HG02981 (cell line): ENCODE measurements around the gene ABI3.
"Not testable (repeated sequence)": the region's sequence is repeated elsewhere in the genome, so short reads cannot be mapped to it uniquely, and the experiment has no call there.

ENCODE experiments used
- ATAC-seq: cut with Tn5 transposase; IDR thresholded peaks from one replicate; pipeline ENCODE4 v1.9.1; 2021; ENCODE audit warnings: mild to moderate bottlenecking, moderate library complexity; ENCODE audit not compliant: unreplicated experiment

ABI3 gene, protein sequence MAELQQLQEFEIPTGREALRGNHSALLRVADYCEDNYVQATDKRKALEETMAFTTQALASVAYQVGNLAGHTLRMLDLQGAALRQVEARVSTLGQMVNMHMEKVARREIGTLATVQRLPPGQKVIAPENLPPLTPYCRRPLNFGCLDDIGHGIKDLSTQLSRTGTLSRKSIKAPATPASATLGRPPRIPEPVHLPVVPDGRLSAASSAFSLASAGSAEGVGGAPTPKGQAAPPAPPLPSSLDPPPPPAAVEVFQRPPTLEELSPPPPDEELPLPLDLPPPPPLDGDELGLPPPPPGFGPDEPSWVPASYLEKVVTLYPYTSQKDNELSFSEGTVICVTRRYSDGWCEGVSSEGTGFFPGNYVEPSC

GRCh38 chr17:49210158-49211029, at the start of gene ABI3, which contains the start of gene GNGT2:
Gene ABI3 (plus strand): TSS chr17:49210707. CDS start chr17:49210725, 18 bp downstream.
Gene GNGT2 (minus strand): TSS chr17:49210574. CDS start chr17:49207422, 3,152 bp downstream.
- peak; percentile 85 for ATAC-seq

DNA sequence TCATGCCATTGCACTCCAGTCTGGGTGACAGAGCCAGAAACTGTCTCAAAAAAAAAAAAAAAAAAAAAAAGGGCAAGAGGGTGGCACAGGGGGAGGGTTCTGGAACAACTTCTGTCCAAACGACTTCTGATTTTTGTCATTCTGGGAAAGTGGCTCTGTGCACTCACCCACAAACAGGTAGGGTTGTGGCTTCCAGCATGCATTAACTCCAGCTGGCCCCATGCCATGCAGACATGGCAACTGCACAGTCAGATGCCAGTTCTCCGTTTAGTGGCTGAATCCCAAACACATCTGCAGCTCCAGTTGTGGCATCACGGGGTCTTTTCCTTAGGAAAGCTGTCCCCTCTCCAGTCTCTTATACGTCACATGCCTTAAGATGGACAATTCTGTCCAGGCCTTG, 47.6 kb upstream of the ABI3 start:
- no peak for ATAC-seq

GRCh38 chr17:49165143-49165542, 45.4 kb upstream of the ABI3 start:
- ATAC-seq = no peak

DNA sequence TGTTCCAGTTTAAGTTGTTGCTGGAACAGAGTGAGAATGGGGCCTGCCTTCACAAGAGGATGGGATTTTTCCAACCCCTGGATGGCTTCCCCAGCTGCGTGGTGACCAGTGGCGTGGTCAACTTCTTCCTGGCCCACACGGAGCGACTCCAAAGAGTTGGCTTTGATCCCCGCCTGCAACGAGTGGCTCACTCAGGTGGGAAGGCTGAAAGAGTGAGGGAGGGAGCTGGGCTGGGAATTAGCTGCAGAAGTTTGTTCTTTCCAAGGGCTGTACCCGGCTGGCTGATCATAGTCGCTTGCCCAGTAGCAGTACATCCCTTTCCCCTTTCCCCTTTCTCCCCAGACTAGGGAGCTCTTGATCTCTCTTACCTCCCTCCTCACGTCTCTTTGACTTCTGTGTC, 41.8 kb upstream of the ABI3 start:
- ATAC-seq = no peak

- ATAC-seq = no peak
These were observed 40.3 kb upstream of the ABI3 start for GRCh38 chr17:49170216-49170615.

GRCh38 chr17:49170711-49171110, 39.8 kb upstream of the ABI3 start:
- ATAC-seq = not testable (repeated sequence)

DNA sequence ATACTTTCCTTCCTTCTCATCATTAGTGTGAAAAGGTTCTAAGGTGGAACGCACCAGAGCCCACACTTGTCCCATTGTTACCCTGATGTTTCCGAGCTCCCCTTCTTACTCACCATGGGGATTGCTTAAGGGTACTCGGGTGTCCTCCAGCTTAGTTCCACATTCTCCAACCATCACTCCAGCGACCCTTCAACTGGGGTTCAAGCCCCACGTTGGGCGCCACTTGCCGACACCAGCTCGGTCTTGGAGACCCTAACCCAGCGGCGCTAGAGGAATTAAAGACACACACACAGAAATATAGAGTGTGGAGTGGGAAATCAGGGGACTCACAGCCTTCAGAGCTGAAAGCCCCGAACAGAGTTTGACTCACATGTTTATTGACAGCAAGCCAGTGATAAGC, 34.5 kb upstream of the ABI3 start:
- ATAC-seq = not testable (repeated sequence)

GRCh38 chr17:49180303-49180702, 30.2 kb upstream of the ABI3 start:
- no peak for ATAC-seq

GRCh38 chr17:49180998-49181635, 29.4 kb upstream of the ABI3 start:
- no peak for ATAC-seq

GRCh38 chr17:49183341-49183740, 27.2 kb upstream of the ABI3 start:
- ATAC-seq = no peak

DNA sequence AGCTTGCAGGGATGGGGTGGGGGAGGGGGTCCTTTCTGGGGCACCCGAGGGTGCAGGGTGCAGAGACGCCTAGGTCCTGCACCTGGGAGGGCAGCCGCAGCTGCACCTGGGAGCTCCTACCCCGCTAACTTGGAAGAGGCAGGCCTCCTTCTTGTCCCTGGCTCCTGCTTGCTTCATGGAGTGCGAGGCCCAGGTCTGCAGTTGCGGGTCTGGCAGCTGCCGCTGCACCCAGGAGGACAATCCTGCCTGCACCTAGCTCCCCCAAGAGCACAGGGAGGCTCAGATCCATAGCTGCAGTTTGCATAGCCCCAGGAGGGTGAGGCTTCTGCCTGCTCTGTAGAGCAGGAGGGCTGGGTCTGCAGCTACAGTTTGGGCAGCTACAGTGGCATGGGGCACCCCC, 26.7 kb upstream of the ABI3 start:
- ATAC-seq = no peak

GRCh38 chr17:49184522-49184921, 26.0 kb upstream of the ABI3 start:
- not testable (repeated sequence) for ATAC-seq

DNA sequence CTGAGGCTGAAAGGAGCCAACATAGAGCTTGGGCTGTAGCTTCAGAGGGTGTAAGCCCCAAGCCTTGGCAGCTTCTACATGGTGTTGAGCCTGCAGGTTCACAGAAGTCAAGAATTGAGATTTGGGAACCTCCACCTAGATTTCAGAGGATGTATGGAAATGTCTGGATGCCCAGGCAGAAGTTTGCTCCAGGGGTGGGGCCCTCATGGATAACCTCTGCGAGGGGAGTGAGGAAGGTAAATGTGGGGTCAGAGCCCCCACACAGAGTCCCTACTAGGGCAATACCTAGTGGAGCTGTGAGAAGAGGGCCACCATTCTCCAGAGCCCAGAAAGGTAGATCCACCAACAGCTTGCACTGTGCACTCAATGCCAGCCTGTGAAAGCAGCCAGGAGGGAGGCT, 25.1 kb upstream of the ABI3 start:
- ATAC-seq = not testable (repeated sequence)

DNA sequence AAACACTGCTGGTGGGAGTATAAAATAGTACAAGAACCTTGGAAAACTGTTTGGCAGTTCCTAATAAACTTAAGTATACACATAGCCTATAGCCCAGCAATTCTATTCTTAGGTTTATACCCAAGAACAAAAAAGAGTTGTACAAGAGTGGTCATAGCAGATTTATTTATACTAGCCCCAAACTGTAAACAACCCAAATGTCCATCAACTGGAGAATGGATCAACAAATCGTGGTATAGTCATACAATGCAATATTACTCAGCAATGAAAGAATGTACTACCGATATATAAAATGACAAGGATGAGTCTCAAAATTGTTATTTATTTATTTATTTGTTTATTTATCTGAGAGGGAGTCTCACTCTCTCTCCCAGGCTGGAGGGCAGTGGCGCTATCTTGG, 23.2 kb upstream of the ABI3 start:
- ATAC-seq = no peak

- ATAC-seq = no peak
These were observed 19.6 kb upstream of the ABI3 start for GRCh38 chr17:49190932-49191331.

DNA sequence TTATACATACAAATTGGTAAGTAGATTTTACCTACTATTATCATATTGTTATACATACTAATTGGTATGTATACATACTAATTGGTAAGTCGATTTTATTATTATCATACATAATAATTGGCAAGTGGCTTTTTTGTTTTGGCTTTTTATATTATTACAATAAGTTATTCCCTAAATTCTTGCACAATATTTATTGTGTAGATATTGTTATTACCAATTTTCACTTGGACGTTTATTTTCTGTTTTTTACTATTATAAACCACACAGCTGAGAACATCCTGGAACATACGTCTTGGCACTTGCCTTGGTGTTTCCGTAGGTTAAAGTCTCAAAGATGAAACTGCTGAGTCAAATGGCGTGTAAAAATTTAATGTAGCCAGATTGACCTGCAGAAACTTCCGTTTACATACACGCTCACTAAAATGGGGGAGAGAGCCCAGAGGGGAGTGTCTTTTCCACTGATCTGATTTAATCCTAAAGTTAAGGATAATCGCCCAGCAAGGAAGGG, 19.0 kb upstream of the ABI3 start:
- peak; percentile 10 for ATAC-seq

DNA sequence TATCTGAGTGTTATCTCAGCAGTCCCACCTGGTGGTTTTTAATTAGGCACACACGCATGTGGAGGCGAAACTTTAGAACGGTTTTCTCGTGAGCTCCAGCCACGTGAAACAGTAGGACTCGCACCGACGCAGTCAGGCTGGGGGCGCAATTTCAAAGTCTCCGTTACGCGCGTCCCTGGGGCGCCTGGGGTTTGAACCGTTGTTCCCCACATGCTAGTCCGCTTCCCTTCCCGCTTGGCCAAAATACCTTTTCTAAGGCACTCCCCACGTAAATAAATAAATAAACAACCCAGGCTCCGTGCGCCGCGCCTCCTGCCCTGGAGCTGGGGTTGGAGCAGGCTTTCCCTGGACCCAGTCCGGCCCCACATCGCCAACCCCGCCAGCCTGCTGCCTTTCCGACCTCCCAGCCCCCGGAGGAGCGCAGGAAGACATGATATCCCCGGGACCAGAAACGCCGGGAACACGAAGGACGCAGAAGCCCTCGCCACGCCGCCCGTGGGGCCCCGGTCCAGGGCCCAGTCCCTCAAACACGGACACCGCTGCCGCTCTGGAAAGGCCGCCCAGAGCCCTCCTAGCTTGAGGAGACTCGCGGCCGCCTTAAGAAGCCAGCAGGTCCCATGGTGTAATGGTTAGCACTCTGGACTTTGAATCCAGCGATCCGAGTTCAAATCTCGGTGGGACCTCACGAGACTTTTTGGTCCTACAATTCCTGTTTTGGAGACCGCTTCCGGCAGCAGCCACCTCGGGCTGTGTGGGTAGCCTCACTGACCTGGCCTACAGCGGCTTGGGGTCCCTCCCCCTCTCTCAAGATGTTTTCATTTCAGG, 18.4 kb upstream of the ABI3 start:
- ATAC-seq = peak; percentile 48

- ATAC-seq = no peak
These were observed 16.8 kb upstream of the ABI3 start for GRCh38 chr17:49193513-49194296.

GRCh38 chr17:49194297-49194607, 16.3 kb upstream of the ABI3 start:
- no peak for ATAC-seq

- ATAC-seq = no peak
These were observed 14.8 kb upstream of the ABI3 start for GRCh38 chr17:49195751-49196150.
